Stimulated activated CD8-positive, alpha-beta memory T cell treated with anti-CD3 and anti-CD28 coated beads, Interleukin-4, amount 100 ng/mL, for 24 hours (primary cell): ENCODE measurements around the gene CYB5B.
"Not testable (repeated sequence)": the region's sequence is repeated elsewhere in the genome, so short reads cannot be mapped to it uniquely, and the experiment has no call there.

Experiments
- DNase-seq: peaks from one replicate; pipeline ENCODE4 v3.0.0-alpha.2; 2020; ENCODE audit warnings: low read depth

CYB5B gene

GRCh38 chr16:69410219-69410990 lies 14.0 kb upstream of the CYB5B start:
- no peak for DNase-seq

- DNase-seq = no peak
Observed at GRCh38 chr16:69411064-69411985, 13.1 kb upstream of the CYB5B start.

DNA sequence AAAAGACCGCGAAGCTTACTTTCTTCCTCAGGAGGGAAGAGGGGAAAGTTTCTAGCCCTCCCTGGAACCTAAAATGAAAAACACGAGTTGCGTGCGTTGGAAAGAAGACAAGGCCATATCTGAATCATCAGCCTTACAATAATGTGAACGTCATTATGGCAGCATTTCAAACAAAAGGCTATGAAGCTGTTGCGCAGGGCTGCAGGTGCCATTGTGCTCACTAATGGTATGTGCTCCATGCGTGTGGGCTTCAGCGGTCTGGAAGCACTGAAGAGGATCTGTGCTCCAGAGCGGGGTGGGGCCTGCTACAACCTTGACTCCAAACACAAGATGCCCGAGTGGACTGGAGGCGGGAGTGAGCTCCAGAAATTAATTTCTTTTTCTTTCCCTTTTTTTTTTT lies 12.1 kb upstream of the CYB5B start:
- DNase-seq = no peak

DNA sequence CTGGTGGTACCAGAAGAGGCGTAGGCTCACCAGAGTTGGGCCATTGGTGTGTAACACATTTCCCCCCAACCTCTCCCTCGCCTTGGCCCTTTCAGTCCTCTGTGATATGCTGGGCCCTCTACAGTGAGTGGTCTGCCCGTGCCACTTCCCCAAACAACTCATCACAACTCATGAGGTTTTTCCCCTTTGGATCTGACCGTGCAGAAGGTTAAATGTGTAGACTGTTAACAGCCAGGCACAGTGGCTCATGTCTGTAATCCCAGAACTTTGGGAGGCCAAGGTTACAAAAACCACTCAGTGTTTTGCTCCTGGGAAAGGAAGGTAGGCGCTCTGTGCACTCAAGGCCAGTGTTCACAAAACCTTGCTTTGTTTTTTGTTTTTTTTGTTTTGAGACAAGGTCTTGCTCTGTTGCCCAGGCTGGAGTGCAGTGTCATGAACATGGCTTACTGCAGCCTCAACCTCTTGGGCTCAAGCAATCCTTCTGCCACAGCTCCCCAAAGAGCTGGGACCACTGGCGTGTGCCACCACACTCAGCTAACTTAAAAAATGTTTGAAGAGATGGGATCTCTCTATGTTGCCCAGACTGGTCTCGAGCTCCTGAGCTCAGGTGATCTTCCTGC lies 11.3 kb upstream of the CYB5B start:
- DNase-seq = no peak

DNA sequence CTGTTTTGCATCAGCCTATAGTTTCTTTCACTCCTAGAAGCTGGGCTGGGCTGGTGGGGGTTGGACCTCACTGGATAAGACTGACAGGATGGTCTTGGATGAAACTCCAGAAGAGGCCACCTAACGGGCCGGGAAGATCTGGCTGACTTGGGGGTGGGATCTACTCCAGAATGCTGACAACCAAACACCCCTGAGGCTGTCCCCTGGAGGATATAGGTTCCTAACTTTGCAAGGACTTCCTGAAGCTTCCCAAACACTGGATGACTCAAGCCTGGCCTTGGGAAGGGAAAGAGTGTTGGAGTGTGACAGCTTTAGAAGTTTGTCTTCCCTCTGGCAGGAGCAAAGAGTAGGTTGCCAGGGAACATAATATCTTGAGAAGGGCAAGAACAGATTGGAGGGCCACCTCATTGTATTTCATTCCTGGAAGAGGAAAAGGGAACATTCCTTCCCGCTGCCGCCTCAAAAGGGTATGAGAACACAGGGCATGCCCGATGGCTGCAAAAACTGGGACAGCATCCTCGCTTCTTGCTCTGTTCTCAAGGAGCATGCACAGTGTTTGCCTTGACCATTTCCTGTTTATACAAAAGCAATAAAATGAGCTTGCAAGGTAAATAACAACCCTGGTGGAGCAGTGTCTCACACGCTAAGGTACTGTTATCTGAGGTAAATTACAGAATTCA lies 6.8 kb upstream of the CYB5B start:
- no peak for DNase-seq

DNA sequence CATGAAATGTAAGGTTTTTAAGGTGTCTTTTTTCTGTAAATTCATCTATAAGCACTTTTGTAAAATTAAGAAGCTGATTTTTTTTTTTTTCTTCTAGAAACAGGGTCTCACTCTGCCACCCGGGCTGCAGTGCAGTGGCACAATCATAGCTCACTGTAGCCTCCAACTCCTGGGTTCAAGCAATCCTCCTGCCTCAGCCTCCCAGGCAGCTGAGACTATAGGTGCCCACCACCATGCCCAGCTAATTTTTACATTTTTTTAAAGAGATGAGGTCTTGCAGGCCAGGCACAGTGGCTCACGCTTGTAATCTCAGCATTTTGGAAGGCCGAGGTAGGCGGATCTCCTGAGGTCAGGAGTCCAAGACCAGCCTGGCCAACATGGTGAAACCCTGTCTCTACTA lies 4.5 kb upstream of the CYB5B start:
- no peak for DNase-seq

GRCh38 chr16:69423189-69423588 lies 1.2 kb upstream of the CYB5B start:
- DNase-seq = no peak

DNA sequence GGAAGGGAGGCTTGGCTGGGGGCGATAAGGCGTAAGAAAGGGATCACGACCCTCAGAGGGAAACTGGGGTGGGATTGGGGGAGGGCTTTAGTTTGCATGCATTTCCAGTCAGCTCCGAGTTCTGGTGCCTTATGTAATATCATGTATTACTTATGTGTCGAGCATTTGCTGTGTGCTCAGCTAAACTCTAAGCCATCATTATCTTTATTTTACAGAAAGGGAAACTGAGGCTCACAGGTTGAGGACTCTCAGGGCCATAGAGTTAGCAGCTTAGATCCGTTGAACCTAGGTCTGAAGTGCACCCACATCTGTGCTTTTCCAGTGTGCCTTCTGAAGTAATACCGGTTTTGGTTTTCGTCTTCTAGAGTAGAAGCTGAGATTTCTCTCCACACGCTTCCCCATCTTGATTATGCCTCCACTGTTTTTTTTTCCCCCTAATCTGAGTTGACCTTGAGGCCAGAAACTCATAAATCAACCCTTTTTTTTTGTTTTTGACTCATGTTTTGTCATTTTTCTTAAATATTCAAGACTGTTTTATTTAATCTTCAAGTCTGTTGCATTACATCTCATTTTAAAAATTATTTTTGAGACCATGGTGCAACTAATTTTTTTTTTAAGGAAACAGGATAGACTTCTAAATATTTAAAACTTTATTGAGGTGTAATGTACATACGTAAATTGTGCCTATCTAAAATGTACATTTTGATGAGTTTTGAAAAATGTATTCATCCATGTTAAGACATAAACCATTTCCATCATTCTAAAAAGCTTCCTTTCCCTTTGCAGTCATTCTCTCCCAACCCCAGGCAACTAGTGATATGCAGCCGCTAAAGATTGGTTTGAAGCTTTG lies 741 bp downstream of the CYB5B start:
- no peak for DNase-seq

- no peak for DNase-seq
Observed at GRCh38 chr16:69428652-69429051, 4.2 kb downstream of the CYB5B start.

DNA sequence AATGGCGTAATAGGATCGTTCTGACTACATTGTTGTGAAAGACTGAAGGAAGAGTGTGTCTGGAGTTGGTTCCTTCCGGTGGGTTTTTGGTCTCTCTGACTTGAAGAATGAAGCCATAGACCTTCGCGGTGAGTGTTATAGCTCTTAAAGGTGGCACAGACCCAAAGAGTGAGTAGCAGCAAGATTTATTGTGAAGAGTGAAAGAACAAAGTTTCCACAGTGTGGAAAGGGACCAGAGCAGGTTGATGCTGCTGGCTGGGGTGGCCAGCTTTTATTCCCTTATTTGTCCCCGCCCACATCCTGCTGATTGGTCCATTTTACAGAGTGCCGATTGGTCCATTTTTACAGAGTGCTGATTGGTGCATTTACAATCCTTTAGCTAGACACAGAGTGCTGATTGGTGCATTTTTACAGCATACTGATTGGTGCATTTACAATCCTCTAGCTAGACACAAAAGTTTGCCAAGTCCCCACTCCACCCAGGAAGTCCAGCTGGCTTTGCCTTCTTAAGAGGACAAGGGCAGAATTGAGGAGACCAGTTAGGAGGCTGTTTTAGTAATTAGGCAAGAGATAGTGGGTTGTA lies 4.7 kb downstream of the CYB5B start:
- DNase-seq = not testable (repeated sequence)

GRCh38 chr16:69431948-69432468 lies 7.6 kb downstream of the CYB5B start:
- no peak for DNase-seq

DNA sequence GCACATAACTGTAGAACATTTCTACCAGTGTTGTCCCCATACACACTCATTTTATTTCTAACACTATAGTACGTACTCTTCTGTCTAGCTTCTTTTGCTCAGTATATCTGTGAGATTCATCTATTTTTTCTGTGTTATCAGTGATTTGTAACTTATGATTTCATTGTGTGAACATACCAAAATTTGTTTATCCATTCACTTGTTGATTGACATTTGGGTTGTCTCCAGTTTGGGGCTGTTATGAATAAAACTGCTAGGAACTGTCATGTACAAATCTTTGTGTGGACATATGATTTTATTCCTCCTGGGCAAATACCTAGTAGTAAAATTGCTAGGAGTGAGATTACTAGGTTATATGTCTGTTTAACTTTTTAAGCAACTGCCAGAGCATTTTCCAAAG lies 9.6 kb downstream of the CYB5B start:
- DNase-seq = no peak

DNA sequence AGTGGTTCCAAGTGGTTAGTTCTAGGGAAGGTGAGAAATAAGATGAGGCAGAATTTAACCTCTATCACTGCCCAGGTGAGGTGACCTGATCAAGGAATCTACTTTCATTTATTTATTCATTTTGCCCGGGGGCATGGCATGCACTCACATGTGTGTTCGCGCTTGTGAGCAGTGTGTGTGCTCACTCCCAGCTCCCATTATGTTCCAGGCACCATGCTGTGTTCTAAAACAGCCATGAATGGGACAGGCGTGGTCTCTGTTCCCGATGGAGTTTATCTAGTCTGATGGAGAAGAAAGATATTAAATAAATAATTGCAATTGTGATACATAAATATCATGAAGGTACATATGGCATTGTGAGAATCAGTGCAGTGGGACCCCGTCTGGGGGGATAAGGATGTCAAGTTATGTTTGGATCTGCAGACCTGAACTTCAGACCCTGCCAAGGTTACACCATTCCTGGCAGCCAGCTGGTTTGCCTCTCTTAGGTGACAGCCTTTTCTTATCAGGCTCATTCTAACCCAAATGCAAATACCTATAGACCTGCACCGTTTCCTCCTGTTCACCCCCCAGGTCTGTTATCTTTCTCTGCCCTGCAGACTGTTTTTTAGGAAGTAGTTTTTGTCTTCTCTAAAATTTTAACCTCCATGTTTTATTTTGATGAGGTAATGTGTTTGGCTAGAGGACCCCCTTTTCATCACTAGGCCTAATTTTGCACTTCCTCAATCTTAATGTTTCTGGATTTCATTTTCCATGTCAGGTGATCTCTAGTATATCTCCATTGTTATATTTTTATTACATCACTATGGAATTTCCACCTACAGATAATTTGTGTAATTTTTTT lies 11.8 kb downstream of the CYB5B start:
- no peak for DNase-seq

GRCh38 chr16:69436896-69437295 lies 12.5 kb downstream of the CYB5B start:
- DNase-seq = no peak

GRCh38 chr16:69438465-69438864 lies 14.0 kb downstream of the CYB5B start:
- DNase-seq = no peak

- DNase-seq = no peak
Observed at GRCh38 chr16:69440250-69440649, 15.8 kb downstream of the CYB5B start.

DNA sequence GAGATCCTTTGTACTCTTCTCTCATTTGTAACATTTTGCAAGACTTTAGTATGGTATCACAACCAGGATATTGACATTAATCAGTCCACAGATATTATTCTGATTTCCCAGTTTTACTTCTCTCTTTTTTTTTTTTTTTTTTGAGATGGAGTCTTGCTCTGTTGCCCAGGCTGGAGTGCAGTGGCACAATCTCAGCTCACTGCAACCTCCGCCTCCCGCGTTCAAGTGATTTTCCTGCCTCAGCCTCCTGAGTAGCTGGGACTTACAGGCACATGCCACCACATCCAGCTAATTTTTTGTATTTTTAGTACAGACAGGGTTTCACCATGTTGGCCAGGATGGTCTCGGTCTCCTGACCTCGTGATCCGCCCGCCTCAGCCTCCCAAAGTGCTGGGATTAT lies 16.6 kb downstream of the CYB5B start:
- DNase-seq = not testable (repeated sequence)

GRCh38 chr16:69443927-69444631 lies 19.7 kb downstream of the CYB5B start:
- no peak for DNase-seq
